Mucosa of gallbladder (tissue), 1 donor: ENCODE results near the gene TLCD2. TPM values are rescaled to one million over a fixed set of nuclear protein-coding genes. Genes with fewer than 3 reads are reported as not detected.
"Not testable (repeated sequence)": the region's sequence is repeated elsewhere in the genome, so short reads cannot be mapped to it uniquely, and the experiment has no call there.

Experiments used
- DNase-seq: peaks from one replicate; pipeline ENCODE4 v3.0.0-alpha.2; 2020; ENCODE audit warnings: low spot score
- total RNA-seq: library from RNA; stranded (reverse); gene quantifications from one replicate; pipeline ENCODE4 v1.2.1, GENCODE V29; 2021
- donor health status: DM: no; HTN: no; CAD: no.

The TLCD2 gene
- total RNA-seq, 1 donor from 2014 or later = 6.5 TPM

- no peak for DNase-seq
Observed at GRCh38 chr17:1693339-1693738, 16.8 kb downstream of the TLCD2 start.

GRCh38 chr17:1690544-1691221 is 19.5 kb downstream of the TLCD2 start:
- DNase-seq = no peak

GRCh38 chr17:1688405-1688804 is 21.8 kb downstream of the TLCD2 start:
- not testable (repeated sequence) for DNase-seq

GRCh38 chr17:1686086-1686485 is 24.1 kb downstream of the TLCD2 start:
- no peak for DNase-seq

GRCh38 chr17:1684378-1685189 is 25.6 kb downstream of the TLCD2 start, which contains the start of gene PRPF8:
Gene PRPF8, minus strand, starts transcription at chr17:1684867. Its CDS starts 296 bp downstream, at chr17:1684571.
- DNase-seq = peak; percentile 98

GRCh38 chr17:1683459-1683858 is 26.7 kb downstream of the TLCD2 start:
- no peak for DNase-seq

- DNase-seq = no peak
Observed at GRCh38 chr17:1676401-1676800, 33.8 kb downstream of the TLCD2 start.

GRCh38 chr17:1673041-1673785 is 37.0 kb downstream of the TLCD2 start:
- DNase-seq = no peak

GRCh38 chr17:1663934-1664333 is 46.2 kb downstream of the TLCD2 start:
- DNase-seq = not testable (repeated sequence)

GRCh38 chr17:1661045-1661444 is 49.1 kb downstream of the TLCD2 start:
- DNase-seq = no peak

GRCh38 chr17:1658100-1658499 is 52.1 kb downstream of the TLCD2 start:
- no peak for DNase-seq

GRCh38 chr17:1653735-1654134 is 56.4 kb downstream of the TLCD2 start:
- DNase-seq = no peak

- not testable (repeated sequence) for DNase-seq
Observed at GRCh38 chr17:1652794-1653193, 57.4 kb downstream of the TLCD2 start.

Other genes with a start within 250 kb of the TLCD2 start
- gene MYO1C, start 217.7 kb downstream of the TLCD2 start, total RNA-seq = 285 TPM
- gene INPP5K, start 193.8 kb downstream of the TLCD2 start, total RNA-seq = 38.6 TPM
- 81.8 TPM for gene PITPNA, start 147.6 kb downstream of the TLCD2 start, total RNA-seq
- gene SLC43A2, start 81.5 kb downstream of the TLCD2 start, total RNA-seq = 27.0 TPM
- 13.2 TPM for gene SCARF1, start 64.6 kb downstream of the TLCD2 start, total RNA-seq
- 11.7 TPM for gene RILP, start 60.5 kb downstream of the TLCD2 start, total RNA-seq
- gene PRPF8, start 25.5 kb downstream of the TLCD2 start, total RNA-seq = 246 TPM
- 30.3 TPM for gene WDR81, start 14.3 kb upstream of the TLCD2 start, total RNA-seq
- 2.9 TPM for gene SERPINF2, start 32.5 kb upstream of the TLCD2 start, total RNA-seq
- 129 TPM for gene SERPINF1, start 51.7 kb upstream of the TLCD2 start, total RNA-seq
- gene SMYD4, start 119.5 kb upstream of the TLCD2 start, total RNA-seq = 13.2 TPM
- 85.6 TPM for gene RPA1, start 119.6 kb upstream of the TLCD2 start, total RNA-seq